ENCODE data around the gene CPO.

CPO gene

GRCh38 chr2:206974551-206974950, 35.2 kb downstream of the CPO start:
- no peak for DNase-seq (ENCODE audit: low spot score)

- DNase-seq (ENCODE audit: low spot score): no peak
These were observed 39.4 kb downstream of the CPO start for GRCh38 chr2:206978746-206979145.

GRCh38 chr2:206979365-206979764, 40.0 kb downstream of the CPO start:
- DNase-seq (ENCODE audit: low spot score): no peak

- DNase-seq (ENCODE audit: low spot score): no peak
These were observed 40.6 kb downstream of the CPO start for GRCh38 chr2:206979922-206980321.

- DNase-seq (ENCODE audit: low spot score): no peak
These were observed 41.1 kb downstream of the CPO start for GRCh38 chr2:206980413-206980812.

GRCh38 chr2:206981086-206981674, 41.9 kb downstream of the CPO start:
- DNase-seq (ENCODE audit: low spot score): no peak

GRCh38 chr2:206981739-206982340, 42.5 kb downstream of the CPO start:
- peak; percentile 93 for DNase-seq (ENCODE audit: low spot score)

- peak; percentile 55 for DNase-seq (ENCODE audit: low spot score)
These were observed 43.1 kb downstream of the CPO start for GRCh38 chr2:206982360-206982955.

- peak; percentile 42 for DNase-seq (ENCODE audit: low spot score)
These were observed 44.0 kb downstream of the CPO start for GRCh38 chr2:206983161-206983859.

GRCh38 chr2:206984206-206984605, 44.9 kb downstream of the CPO start:
- DNase-seq (ENCODE audit: low spot score): no peak

GRCh38 chr2:206986943-206987342, 47.6 kb downstream of the CPO start:
- DNase-seq (ENCODE audit: low spot score): no peak

GRCh38 chr2:206987810-206988209, 48.5 kb downstream of the CPO start:
- no peak for DNase-seq (ENCODE audit: low spot score)

- no peak for DNase-seq (ENCODE audit: low spot score)
These were observed 49.6 kb downstream of the CPO start for GRCh38 chr2:206988884-206989283.

GRCh38 chr2:206989311-206989710, 50.0 kb downstream of the CPO start:
- DNase-seq (ENCODE audit: low spot score): no peak

- no peak for DNase-seq (ENCODE audit: low spot score)
These were observed 51.0 kb downstream of the CPO start for GRCh38 chr2:206990360-206990759.

GRCh38 chr2:206991070-206991469, 51.8 kb downstream of the CPO start:
- DNase-seq (ENCODE audit: low spot score): no peak

GRCh38 chr2:206993396-206993911, 54.1 kb downstream of the CPO start:
- no peak for DNase-seq (ENCODE audit: low spot score)

- DNase-seq (ENCODE audit: low spot score): no peak
These were observed 54.6 kb downstream of the CPO start for GRCh38 chr2:206993964-206994363.

- DNase-seq (ENCODE audit: low spot score): no peak
These were observed 57.3 kb downstream of the CPO start for GRCh38 chr2:206996556-206997065.

- DNase-seq (ENCODE audit: low spot score): peak; percentile 91
These were observed 69.0 kb downstream of the CPO start for GRCh38 chr2:207008105-207008990.

- no peak for DNase-seq (ENCODE audit: low spot score)
These were observed 73.1 kb downstream of the CPO start for GRCh38 chr2:207012461-207012860.

- no peak for DNase-seq (ENCODE audit: low spot score)
These were observed 75.1 kb downstream of the CPO start for GRCh38 chr2:207014424-207014823.

Measured in pons (tissue), 1 donor.